Activated naive CD8-positive, alpha-beta T cell (primary cell): ENCODE data around the gene DCX.

ENCODE experiments used
- H3K27ac Mint-ChIP-seq: one replicate; pipeline ENCODE4 v1.8.0; 2021; ENCODE audit warnings: mixed read lengths
- H3K27me3 Mint-ChIP-seq: one replicate; pipeline ENCODE4 v1.8.0; 2021; ENCODE audit warnings: mixed read lengths
- H3K36me3 Mint-ChIP-seq: one replicate; pipeline ENCODE4 v1.8.0; 2021; ENCODE audit warnings: mixed read lengths
- H3K4me1 Mint-ChIP-seq: one replicate; pipeline ENCODE4 v1.8.0; 2021; ENCODE audit warnings: low read depth, mixed read lengths
- H3K4me3 Mint-ChIP-seq: one replicate; pipeline ENCODE4 v1.8.0; 2021; ENCODE audit warnings: mild to moderate bottlenecking, mixed read lengths
- H3K9me3 Mint-ChIP-seq: one replicate; pipeline ENCODE4 v1.8.0; 2021; ENCODE audit warnings: low read depth, mixed read lengths

DCX gene

GRCh38 chrX:111308039-111308438, 104.0 kb downstream of the DCX start:
- H3K27ac Mint-ChIP-seq, result no peak overlapping the region
- no peaks in the 10 kb centered on the region for H3K36me3 Mint-ChIP-seq
- no peaks in the 10 kb centered on the region for H3K9me3 Mint-ChIP-seq
- H3K4me3 Mint-ChIP-seq, result no peak overlapping the region
- H3K27me3 Mint-ChIP-seq, result no peaks in the 10 kb centered on the region
- H3K4me1 Mint-ChIP-seq, result no peaks in the 10 kb centered on the region

- Mint-ChIP-seq H3K27me3 (no peaks in the 10 kb centered on the region), H3K27ac (no peak overlapping the region), H3K36me3 (no peaks in the 10 kb centered on the region), H3K4me3 (no peak overlapping the region), H3K4me1 (no peaks in the 10 kb centered on the region), H3K9me3 (peaks cover 4% of the 10 kb centered on the region)
Observed at GRCh38 chrX:111302284-111302683, 109.7 kb downstream of the DCX start.

GRCh38 chrX:111288841-111289240, 123.2 kb downstream of the DCX start:
- no peaks in the 10 kb centered on the region for H3K4me1 Mint-ChIP-seq
- H3K36me3 Mint-ChIP-seq, result no peaks in the 10 kb centered on the region
- no peak overlapping the region for H3K4me3 Mint-ChIP-seq
- peaks cover 2% of the 10 kb centered on the region for H3K27me3 Mint-ChIP-seq
- H3K27ac Mint-ChIP-seq, result no peak overlapping the region
- no peaks in the 10 kb centered on the region for H3K9me3 Mint-ChIP-seq

GRCh38 chrX:111284631-111285293, 127.2 kb downstream of the DCX start:
- Mint-ChIP-seq H3K36me3 (no peaks in the 10 kb centered on the region), H3K4me1 (no peaks in the 10 kb centered on the region), H3K27ac (no peak overlapping the region), H3K4me3 (no peak overlapping the region), H3K9me3 (no peaks in the 10 kb centered on the region), H3K27me3 (no peaks in the 10 kb centered on the region)

- H3K4me3 Mint-ChIP-seq, result no peak overlapping the region
- H3K36me3 Mint-ChIP-seq, result no peaks in the 10 kb centered on the region
- H3K4me1 Mint-ChIP-seq, result no peaks in the 10 kb centered on the region
- no peaks in the 10 kb centered on the region for H3K9me3 Mint-ChIP-seq
- H3K27me3 Mint-ChIP-seq, result no peaks in the 10 kb centered on the region
- H3K27ac Mint-ChIP-seq, result no peak overlapping the region
Observed at GRCh38 chrX:111283446-111283845, 128.5 kb downstream of the DCX start.

GRCh38 chrX:111282991-111283390, 129.0 kb downstream of the DCX start:
- no peaks in the 10 kb centered on the region for H3K4me1 Mint-ChIP-seq
- no peaks in the 10 kb centered on the region for H3K27me3 Mint-ChIP-seq
- H3K27ac Mint-ChIP-seq, result no peak overlapping the region
- no peak overlapping the region for H3K4me3 Mint-ChIP-seq
- no peaks in the 10 kb centered on the region for H3K36me3 Mint-ChIP-seq
- H3K9me3 Mint-ChIP-seq, result no peaks in the 10 kb centered on the region

GRCh38 chrX:111282139-111282538, 129.9 kb downstream of the DCX start:
- H3K36me3 Mint-ChIP-seq, result no peaks in the 10 kb centered on the region
- H3K27me3 Mint-ChIP-seq, result no peaks in the 10 kb centered on the region
- H3K9me3 Mint-ChIP-seq, result no peaks in the 10 kb centered on the region
- no peak overlapping the region for H3K4me3 Mint-ChIP-seq
- H3K4me1 Mint-ChIP-seq, result no peaks in the 10 kb centered on the region
- H3K27ac Mint-ChIP-seq, result no peak overlapping the region

GRCh38 chrX:111270339-111270738, 141.7 kb downstream of the DCX start, which contains the start of gene CAPN6:
Gene CAPN6 (minus strand): TSS chrX:111270483. CDS start chrX:111263936, 6,547 bp downstream.
- Mint-ChIP-seq H3K9me3 (no peaks in the 10 kb centered on the region), H3K27ac (no peak within 1 kb of the TSS), H3K36me3 (no peaks in the 10 kb centered on the region), H3K27me3 (peaks cover under 1% of the 10 kb centered on the region), H3K4me1 (no peaks in the 10 kb centered on the region), H3K4me3 (no peak within 1 kb of the TSS)

GRCh38 chrX:111268506-111268905, 143.5 kb downstream of the DCX start:
- Mint-ChIP-seq H3K36me3 (no peaks in the 10 kb centered on the region), H3K4me3 (no peak overlapping the region), H3K4me1 (no peaks in the 10 kb centered on the region), H3K27ac (no peak overlapping the region), H3K9me3 (no peaks in the 10 kb centered on the region), H3K27me3 (no peaks in the 10 kb centered on the region)

- Mint-ChIP-seq H3K4me1 (no peaks in the 10 kb centered on the region), H3K27me3 (no peaks in the 10 kb centered on the region), H3K36me3 (no peaks in the 10 kb centered on the region), H3K27ac (no peak overlapping the region), H3K9me3 (no peaks in the 10 kb centered on the region), H3K4me3 (no peak overlapping the region)
Observed at GRCh38 chrX:111265486-111265885, 146.5 kb downstream of the DCX start.

- Mint-ChIP-seq H3K4me1 (no peaks in the 10 kb centered on the region), H3K27ac (no peak overlapping the region), H3K9me3 (no peaks in the 10 kb centered on the region), H3K4me3 (no peak overlapping the region), H3K36me3 (no peaks in the 10 kb centered on the region), H3K27me3 (no peaks in the 10 kb centered on the region)
Observed at GRCh38 chrX:111264385-111264784, 147.6 kb downstream of the DCX start.

- Mint-ChIP-seq H3K4me1 (no peaks in the 10 kb centered on the region), H3K36me3 (no peaks in the 10 kb centered on the region), H3K9me3 (no peaks in the 10 kb centered on the region), H3K27ac (no peak overlapping the region), H3K27me3 (no peaks in the 10 kb centered on the region), H3K4me3 (no peak overlapping the region)
Observed at GRCh38 chrX:111262086-111262485, 149.9 kb downstream of the DCX start.

- no peak overlapping the region for H3K27ac Mint-ChIP-seq
- H3K4me3 Mint-ChIP-seq, result no peak overlapping the region
- no peaks in the 10 kb centered on the region for H3K4me1 Mint-ChIP-seq
- H3K27me3 Mint-ChIP-seq, result no peaks in the 10 kb centered on the region
- H3K9me3 Mint-ChIP-seq, result no peaks in the 10 kb centered on the region
- no peaks in the 10 kb centered on the region for H3K36me3 Mint-ChIP-seq
Observed at GRCh38 chrX:111260451-111260850, 151.5 kb downstream of the DCX start.

GRCh38 chrX:111259559-111259958, 152.4 kb downstream of the DCX start:
- H3K27me3 Mint-ChIP-seq, result no peaks in the 10 kb centered on the region
- H3K4me3 Mint-ChIP-seq, result no peak overlapping the region
- H3K27ac Mint-ChIP-seq, result no peak overlapping the region
- H3K4me1 Mint-ChIP-seq, result no peaks in the 10 kb centered on the region
- H3K9me3 Mint-ChIP-seq, result no peaks in the 10 kb centered on the region
- H3K36me3 Mint-ChIP-seq, result no peaks in the 10 kb centered on the region

GRCh38 chrX:111257733-111258132, 154.3 kb downstream of the DCX start:
- H3K9me3 Mint-ChIP-seq, result no peaks in the 10 kb centered on the region
- no peaks in the 10 kb centered on the region for H3K27me3 Mint-ChIP-seq
- no peak overlapping the region for H3K4me3 Mint-ChIP-seq
- no peak overlapping the region for H3K27ac Mint-ChIP-seq
- no peaks in the 10 kb centered on the region for H3K36me3 Mint-ChIP-seq
- no peaks in the 10 kb centered on the region for H3K4me1 Mint-ChIP-seq
